Activated CD4-positive, CD25-positive, alpha-beta regulatory T cell treated with anti-CD3 and anti-CD28 coated beads, Interleukin-2, amount 50 U/mL, for 72 hours (primary cell): ENCODE data around the gene LMF2.

Experiments used
- DNase-seq: peaks from one replicate; pipeline ENCODE4 v3.0.0; 2021

Gene LMF2

DNA sequence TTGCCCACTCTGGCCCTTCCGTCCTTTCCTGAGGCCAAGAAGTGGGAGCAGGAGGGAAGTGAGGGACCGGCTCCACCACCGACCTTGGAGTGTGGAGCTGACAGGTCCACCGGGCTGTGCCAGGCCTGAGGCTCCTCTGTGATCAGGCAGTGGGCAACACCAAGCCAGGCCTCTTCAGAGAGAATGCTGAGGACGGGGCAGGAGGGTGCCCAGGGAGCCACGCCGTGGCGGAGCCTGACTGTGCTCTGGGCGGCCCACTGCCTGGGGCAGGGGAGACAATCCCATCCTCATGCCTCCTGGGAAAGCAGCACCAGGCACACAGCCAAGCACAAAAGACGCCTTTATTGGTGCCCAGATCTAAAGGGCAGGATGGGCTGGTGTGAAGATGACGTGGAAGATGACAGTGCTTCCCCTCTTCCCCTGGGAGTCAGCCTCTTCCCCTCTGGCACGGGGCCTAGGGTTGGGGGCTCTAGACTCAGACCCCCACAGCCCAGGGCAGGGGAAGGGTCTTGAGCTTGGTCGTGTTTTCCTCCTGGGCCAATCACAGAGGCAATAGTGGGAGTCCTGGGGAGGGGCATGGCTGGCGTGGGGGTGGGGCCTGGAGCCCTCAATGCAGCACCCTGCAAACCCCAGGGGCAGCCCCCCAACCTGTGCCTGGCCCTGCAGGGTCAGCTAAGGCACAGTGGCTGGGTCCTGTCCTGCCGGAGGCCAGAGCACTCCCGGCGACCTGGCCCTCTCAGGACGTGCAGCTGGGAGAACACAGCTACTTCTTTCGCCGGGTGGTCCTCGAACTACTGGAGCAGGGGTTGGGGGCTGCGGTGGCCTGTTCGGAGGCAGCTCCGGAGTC is 4.7 kb downstream of the LMF2 start:
- no peak for DNase-seq

DNA sequence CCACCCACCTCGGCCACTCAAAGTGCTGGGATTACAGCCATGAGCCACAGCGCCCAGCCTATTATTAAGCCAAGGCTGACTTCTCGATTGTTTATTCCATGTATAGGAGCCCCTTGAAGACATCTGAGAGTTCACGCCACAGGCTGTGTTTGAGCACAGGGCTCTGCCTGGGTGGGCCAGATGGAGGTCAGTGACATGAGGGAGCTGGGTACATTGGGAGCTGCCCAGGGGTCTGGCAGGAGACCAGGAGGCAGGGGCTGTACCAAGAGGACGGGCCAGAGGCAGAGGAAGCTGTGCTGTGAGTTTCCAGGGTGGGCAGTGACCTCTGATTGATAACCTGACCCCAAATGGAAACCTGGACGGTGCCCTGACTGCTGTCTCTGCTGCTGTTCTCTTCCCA is 5.4 kb downstream of the LMF2 start:
- no peak for DNase-seq

DNA sequence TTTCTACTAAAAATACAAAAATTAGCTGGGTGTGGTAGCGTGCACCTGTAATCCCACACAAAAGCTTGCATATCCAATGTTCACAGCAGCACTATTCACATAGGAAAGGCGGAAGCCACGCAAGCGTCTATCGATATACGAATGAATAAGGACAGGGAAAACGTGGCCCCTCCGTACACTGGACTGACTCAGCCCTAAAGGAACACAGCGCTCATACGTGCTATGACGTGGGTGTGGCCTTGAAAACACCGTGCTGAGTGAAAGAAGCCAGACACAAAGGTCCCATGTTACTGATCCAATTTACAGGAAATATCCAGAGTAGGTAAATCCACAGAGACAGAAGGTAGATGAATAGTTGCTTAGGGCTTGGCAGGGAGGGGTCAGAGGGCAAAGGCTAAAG is 7.0 kb downstream of the LMF2 start:
- DNase-seq: no peak

DNA sequence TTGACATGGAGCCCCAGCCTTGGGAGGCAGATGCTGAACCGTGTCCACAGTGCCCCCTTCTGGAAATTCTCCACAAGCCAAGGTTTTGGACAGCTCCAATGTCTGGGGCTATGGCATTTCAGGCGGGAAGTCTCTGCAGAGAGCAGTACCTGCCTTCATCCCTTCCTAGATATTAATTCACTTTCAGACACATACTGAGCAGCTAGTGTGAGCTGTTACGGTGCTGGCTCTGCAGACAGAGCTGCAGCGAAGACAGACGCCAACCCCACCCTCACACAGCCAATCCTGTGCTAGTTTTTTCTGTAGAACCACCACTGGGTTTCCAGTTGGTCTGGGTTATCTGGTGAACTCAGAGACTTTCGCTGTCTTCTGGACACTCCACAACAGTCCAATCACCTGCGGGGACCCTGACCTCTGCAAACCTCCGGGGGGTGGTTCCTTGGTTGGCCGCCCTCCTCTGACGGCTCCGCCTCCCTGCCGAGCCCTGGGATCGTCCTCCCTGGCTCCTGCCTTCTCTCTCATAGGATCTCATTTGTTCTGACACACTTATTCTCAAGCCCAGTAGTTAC is 9.1 kb downstream of the LMF2 start:
- peak; percentile 50 for DNase-seq

DNA sequence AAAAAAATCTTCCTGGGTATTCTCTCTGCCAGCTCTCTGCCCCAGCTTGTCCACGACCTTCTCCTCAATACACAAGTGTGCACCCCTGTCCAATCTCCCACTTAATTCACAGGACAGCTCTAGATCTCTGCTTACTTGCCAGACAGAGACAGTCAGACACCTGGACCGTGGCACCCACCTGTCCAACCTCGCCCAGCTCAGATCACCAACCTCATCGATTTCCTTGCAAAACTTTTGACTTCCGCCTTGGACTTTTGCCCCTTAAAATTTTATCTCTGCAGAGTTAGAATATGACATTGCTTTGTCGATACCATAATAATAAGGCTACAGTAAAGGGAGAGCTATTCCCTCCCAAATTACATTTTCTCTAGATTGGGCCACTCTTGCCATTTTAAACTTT is 10.4 kb downstream of the LMF2 start:
- DNase-seq: no peak

DNA sequence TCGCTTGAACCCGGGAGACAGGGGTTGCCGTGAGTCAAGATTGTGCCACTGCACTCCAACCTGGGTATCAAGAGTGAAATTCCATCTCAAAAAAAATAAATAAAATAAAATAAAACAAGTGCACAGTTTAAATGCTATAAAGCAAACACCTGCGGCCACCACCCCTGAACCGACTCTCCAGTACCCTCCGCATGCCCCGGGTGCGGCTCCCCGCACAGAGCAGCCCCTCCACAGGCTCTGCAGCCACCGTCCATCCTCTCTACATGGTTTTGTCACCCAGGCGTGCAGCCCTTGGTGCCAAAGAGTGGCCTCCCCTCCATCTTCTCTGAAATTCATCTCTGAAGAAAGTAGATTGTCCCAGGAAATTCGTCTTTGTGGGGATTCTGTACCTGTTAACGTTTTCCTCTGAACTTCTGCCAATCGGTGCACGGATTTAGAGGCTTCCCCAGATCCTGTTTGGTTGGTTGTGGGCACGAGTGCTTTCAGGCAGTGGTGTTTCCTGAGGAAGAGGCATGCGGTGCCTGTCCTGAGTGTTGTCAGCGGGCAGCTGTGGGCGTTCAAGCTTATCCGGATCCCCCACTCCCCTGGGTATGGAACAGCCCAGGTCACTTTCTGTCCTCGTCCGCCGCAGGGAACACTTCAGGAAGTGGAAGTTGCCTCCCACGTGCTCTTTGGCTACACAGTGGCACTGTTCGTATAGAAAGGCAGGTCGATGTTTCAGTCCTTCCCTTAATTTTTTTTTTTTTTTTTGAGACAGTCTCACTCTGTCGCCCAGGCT is 16.8 kb downstream of the LMF2 start:
- no peak for DNase-seq

DNA sequence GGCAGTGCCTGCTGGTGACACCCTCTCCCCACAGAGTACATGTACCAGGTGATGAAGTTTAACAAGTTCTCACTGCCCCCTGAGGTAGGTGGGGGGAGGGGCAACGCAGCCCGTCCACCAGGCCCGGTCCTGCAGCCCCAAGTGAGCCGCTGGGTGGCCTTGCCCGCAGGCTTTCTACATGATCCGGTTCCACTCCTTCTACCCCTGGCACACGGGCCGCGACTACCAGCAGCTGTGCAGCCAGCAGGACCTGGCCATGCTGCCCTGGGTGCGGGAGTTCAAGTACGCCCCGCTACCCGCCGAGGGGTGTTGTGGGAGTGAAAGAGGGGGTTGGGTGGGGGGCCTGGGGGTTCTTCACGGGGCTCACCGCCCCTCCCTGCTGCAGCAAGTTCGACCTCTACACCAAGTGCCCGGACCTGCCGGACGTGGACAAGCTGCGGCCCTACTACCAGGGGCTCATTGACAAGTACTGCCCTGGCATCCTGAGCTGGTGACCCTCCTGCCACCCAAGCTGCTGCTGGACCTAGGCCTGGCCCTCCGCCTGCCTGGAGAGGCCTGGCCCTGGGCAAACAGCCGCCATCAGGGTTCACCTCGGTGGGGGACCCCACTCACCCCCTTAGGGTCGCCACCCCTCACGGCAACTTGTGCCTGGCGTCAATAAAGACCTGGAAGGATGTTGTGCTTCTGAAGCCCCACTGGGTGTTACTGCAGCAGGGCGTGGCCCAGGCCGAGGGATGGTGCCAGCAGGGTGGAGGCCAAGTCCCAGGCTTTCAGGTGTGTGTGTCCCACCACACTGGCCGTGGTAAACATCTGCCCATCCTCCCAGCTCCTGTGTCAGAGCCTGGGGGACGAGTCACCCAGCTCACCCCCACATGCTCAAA is 17.9 kb downstream of the LMF2 start:
- DNase-seq: no peak

DNA sequence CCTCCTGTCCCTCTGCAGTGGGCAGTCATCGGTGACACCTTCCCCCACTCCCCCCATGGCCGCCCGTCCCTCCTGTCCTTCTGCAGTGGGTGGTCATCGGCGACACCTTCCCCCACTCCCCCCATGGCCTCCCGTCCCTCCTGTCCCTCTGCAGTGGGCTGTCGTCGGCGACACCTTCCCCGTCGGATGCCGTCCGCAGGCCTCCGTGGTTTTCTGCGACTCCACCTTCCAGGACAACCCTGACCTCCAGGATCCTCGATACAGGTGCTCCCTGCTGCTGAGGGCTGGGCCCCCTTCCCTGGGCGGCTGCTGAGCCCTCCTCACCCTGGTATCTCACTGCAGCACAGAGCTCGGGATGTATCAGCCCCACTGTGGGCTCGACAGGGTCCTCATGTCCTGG is 18.6 kb downstream of the LMF2 start:
- no peak for DNase-seq

DNA sequence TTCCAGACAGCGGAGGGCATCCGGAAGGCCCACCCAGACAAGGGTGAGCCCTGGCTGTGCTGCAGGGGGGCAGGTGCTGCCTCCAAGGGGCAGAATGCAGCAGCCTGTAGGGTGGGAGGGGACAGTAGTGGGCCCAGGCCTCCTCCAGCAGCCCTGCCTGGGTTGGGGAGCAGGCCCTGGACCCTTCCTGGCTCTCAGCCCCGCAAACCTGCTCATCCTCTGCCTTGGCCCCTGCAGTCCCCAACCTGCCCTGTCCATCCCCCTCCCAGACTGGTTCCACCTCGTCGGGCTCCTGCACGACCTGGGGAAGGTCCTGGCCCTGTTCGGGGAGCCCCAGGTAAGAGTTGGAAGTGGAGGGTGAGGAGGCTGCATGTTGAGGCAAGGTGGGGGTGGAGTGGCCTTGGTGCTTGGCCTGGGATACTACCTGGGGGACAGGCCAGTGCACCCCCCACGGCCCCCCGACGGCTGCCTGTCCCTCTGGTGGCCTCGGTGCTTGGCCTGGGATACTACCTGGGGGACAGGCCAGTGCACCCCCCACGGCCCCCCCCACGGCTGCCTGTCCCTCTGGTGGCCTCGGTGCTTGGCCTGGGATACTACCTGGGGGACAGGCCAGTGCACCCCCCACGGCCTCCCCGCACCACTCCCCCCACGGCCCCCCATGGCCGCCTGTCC is 19.4 kb downstream of the LMF2 start:
- DNase-seq: no peak

DNA sequence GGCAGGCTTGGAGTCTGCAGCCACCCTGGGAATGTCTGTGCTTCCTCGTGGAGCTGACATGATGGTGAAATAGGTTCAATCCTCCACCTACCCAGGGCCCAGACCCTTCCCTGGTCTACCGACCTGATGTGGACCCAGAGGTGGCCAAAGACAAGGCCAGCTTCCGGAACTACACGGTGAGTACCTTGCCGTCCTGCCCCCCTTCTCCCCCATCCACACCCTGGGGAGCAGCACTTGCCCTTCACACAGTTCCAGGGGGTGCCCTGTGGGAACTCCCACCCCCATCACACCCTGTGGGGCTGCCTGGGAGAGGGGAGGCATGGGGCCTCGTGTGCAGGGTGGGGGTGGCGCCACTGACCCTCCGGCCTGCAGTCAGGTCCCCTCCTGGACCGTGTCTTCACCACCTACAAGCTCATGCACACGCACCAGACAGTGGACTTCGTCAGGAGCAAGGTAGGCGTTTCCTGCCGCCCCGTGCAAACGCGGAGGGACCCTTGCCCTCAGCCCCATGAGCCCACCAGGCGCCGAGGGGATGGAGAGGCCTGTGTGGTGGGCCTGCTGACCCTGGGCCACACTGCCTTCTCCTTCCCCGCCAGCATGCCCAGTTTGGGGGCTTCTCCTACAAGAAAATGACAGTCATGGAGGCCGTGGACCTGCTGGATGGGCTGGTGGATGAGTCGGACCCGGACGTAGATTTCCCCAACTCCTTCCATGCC is 20.1 kb downstream of the LMF2 start:
- DNase-seq: no peak

DNA sequence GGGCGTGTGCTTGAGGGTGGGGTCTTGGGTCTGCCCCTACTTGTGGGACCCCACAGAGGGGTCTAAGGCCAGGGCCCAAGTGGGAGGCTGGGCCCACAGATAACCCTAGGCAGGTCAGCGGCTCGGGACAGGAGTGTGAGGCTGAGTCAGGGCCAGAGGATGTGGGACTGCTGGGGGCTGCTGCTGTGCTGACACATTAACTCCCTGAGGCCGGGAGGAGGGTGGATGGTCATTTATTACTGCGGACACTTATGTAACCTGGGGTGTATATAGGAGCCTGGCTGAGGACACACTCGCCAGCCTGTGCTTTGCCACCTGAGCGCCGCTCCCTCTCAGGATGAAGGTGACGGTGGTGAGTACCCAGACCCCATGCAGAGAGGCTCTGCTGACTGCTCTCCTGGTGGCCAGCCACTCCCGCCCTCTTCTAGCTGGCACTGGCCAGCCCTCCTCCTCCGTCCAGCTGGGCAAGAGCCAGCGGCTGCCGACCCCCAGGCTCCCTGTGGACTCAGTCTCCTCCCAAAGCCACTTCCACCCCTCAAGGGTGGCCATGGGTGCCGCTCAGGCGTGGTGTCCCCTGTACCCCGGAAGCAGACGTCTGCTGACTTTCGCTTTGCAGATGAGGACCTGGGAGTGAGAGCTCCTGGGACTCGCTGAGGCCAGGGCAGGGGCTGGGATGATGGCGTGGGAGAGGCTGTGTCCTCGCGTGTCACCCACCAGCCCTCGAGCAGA is 20.8 kb downstream of the LMF2 start, which contains the start of gene MIOX:
MIOX (plus strand) TSS at position 299 of the 729 bp plus-strand sequence; CDS start at position 338, 39 bp downstream.
- DNase-seq: no peak

DNA sequence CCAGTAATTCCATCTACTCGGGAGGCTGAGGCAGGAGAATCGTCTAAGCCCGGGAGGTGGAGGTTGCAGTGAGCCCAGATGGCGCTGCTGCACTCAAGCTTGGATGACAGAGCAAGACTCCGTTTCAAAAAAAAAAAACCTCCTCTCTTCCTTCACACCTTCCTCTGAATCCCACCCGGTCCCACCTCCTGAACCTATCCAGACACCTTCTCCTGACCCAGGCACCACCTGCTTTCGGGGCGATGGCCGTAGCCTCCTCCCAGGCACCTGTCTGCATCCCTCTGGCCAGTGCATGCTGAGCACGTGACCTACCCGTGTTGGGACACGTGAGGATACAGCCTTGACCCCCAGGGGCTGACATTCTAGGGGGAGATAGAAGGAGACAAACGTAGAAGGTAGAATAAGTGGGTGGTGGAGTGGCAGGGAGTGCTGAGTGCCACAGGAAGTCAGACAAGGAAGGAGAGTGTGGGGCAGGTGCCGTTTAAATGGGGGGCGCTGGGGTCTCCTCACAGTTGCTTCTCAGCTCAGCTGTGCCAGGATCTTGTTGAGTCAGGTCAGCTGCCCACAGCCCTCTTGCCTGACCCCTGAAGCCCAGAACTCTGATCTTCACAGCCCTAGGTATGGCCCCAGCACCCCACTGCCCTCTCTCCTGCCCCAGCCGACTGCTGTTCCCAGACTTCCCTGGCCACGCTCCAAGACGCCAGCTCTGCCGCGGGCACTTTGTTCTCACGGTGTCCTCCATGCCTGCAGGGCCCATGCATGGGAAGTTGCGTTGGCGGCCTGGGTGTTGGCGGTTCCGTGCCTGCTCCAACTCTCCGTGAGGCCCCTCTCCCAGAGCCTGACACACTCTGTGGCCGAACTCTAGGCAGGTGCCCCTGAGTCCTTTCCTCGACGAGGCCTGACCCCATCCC is 22.0 kb downstream of the LMF2 start:
- DNase-seq: no peak

DNA sequence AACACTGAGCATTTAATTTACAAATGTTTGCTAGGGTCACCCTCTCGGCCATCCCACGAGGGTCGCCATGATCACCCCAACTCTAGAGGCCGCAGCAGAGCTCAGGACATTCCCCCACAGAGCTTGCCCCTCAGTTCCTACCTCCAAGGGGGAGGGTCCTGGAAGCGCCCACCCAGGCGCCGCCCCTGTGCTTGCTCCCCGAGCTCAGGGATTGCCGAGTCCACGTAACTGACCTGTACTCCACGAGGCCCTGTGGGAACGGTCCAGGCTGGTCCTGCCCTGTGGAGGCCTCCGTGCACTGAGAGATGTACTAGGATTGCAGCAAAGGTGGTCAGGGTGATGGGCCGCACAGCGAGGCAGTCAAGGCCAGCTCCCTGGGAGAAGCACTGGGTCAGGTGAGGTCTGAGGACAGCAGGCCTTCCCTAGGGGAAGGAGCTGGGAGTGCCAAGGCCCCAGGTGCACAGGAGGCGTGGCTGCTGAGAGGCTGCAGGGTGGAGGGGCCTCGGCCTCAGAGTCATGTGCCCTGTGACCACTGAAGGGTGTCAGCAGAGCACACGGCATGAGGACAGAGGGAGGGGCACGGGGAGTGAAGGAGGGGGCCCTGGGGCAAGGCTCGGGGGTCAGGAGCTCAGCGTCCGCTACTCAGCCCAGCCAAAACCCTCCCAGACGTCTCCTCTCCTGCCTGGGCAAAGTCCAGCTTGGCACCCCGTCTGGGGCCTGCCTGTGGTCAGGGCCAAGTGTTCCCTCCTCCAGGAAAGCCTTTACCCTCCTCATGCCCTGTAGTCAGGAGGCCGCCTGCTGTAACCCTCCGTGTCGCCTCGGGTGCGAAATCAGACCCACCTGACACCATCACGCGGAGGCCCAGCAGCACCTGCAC is 23.3 kb downstream of the LMF2 start:
- DNase-seq: no peak

DNA sequence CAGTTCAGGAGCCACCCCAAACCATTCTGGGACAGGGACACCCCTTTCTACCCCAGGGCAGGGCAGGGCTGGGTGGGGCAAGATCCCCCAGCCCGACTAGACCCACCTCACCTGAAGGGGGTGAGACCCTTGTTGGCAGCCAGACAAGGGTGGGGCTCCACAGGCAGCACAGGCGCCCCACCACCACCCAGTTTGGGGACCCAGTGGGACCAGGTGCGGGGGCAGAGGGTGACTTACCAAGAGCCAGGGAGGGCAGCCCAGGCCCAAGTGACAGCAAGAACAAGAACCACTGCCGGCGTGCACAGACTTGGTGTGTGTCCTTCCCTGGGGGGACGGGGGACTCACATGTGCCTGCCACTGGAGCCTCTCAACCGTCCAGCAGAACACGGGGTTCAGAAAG is 23.9 kb downstream of the LMF2 start:
- DNase-seq: no peak

DNA sequence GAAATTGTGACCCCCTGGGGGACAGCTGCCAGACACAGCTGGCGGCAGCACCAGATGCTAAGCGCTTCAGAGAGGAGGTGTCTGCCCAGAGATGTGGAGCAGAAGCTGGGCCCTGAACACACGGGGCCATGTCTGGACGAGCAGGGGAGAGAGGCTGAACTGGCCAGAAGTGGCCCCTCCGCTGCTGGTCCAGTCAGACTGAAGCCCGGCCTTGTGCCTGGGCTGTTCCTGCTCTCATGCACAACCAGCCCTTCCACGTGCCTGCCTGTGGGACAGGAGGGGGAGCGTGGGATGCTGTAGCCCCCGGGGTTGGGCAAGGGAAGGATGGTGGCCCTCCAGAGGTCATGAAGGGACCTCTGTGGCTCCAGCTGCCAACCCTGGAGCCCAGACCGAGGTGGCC is 24.4 kb downstream of the LMF2 start:
- DNase-seq: no peak

DNA sequence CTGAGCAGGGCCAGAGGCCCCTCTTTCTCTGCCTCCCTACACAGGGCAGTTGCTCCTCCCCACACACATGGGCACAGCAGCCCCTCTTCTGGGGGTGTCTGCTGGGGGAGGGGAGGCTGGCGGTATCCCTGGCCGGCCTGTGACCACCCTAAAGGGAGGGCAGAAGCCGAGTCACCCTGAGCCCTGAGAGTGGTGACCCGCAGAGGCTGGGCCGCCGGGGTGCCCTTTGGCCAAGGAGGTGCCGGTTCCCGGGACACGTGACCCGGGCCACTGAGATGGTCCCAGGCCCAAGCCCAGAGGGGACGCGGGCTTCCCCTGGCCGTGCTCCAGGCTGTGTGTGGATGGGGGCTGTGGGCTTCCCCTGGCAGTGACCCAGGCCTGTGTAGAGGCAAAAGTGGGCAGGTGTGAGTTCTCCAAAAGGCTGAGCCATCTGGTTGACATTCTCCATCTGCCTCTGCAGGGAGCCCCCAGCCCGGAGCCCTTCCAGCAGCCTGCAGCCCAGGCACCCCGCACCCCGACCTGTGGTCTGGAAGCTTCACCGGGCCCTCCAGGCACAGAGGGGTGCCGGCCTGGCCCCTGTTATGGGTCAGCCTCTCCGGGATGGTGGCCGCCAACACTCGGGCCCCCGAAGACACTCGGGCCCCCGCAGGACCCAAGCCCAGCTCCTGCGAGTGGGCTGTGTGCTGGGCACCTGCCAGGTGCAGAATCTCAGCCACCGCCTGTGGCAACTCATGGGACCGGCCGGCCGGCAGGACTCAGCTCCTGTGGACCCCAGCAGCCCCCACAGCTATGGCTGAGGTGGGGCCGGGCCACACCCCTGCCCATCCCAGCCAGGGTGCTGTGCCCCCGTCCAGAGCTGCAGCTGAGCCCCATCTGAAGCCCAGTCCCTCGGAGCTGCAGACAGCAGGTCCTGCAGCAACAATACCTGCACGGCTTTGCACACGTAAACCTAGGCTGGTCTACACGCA is 25.1 kb downstream of the LMF2 start:
- DNase-seq: no peak

DNA sequence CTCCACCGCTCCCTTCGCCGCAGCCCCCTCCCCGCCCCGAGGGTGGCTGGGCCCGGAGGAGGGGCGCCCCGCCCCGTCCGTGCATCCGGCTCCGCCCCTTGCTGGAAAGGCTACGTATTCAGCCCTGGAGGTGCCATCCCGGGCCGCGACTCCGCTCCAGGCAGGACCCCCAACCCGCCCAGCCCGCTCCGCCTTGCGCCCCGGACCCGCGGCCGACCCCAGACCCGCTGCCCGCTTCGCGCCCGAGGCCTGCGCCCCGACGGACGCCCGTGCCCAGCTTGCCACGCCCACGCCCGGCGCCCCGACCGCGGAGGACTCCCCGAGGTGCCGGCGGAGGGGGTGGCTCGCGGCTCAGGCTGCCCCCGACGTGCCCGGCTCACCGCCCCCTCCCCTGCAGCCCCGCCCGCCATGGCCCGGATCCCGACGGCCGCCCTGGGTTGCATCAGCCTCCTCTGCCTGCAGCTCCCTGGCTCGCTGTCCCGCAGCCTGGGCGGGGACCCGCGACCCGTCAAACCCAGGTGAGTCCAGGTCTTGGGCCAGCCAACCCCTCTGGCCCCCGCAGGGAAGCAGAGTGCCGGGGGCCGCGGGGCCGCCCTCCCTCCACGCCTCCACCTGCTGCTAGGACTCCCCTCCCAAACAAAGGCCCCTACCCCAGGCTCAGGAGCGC is 25.9 kb downstream of the LMF2 start, which contains the start of gene ADM2:
ADM2 (plus strand) TSS at position 104 of the 667 bp plus-strand sequence; CDS start at position 409, 305 bp downstream.
- peak; percentile 73 for DNase-seq
